Hepatocyte (in vitro differentiated cells): Measurements from ENCODE around the gene AP3M1. TPM values are rescaled to one million over a fixed set of nuclear protein-coding genes. Genes with fewer than 3 reads are reported as not detected.

Experiments used
- DNase-seq: peaks from one replicate; pipeline ENCODE4 v3.0.0-alpha.2; 2016; ENCODE audit warnings: low spot score
- H2AFZ ChIP-seq: fragments of 200-600 bp; sonication (generic); 2 replicates; pipeline ENCODE4 v1.6.0; 2016; ENCODE audit warnings: antibody characterized with exemption, mild to moderate bottlenecking
- H3K27ac ChIP-seq: fragments of 200-600 bp; sonication (generic); 2 replicates; pipeline ENCODE4 v1.5.1; 2016; ENCODE audit warnings: mild to moderate bottlenecking
- H3K27me3 ChIP-seq: fragments of 200-600 bp; sonication (generic); 2 replicates; pipeline ENCODE4 v1.6.1; 2016
- H3K36me3 ChIP-seq: fragments of 200-600 bp; sonication (generic); replicated peaks from 2 replicates; pipeline ENCODE4 v1.5.1; 2016; ENCODE audit warnings: low read depth; ENCODE audit not compliant: insufficient read depth
- H3K4me1 ChIP-seq: fragments of 200-600 bp; sonication (generic); 2 replicates; pipeline ENCODE4 v1.5.1; 2016; ENCODE audit warnings: mild to moderate bottlenecking, moderate library complexity; ENCODE audit not compliant: insufficient read depth
- H3K4me2 ChIP-seq: fragments of 200-600 bp; sonication (generic); 2 replicates; pipeline ENCODE4 v1.6.0; 2016
- H3K4me3 ChIP-seq: fragments of 200-600 bp; sonication (generic); 2 replicates; pipeline ENCODE4 v1.5.1; 2016; ENCODE audit warnings: mild to moderate bottlenecking
- H3K79me2 ChIP-seq: fragments of 200-600 bp; sonication (generic); 2 replicates; pipeline ENCODE4 v1.6.0; 2017; ENCODE audit warnings: mild to moderate bottlenecking
- H3K9me2 ChIP-seq: fragments of 200-600 bp; sonication (generic); replicated peaks from 2 replicates; pipeline ENCODE4 v1.6.0; 2017; ENCODE audit warnings: mild to moderate bottlenecking; ENCODE audit not compliant: insufficient read depth
- H3K9me3 ChIP-seq: fragments of 200-600 bp; sonication (generic); 2 replicates; pipeline ENCODE4 v1.5.1; 2016; ENCODE audit warnings: low read depth, mild to moderate bottlenecking
- H4K20me1 ChIP-seq: fragments of 200-600 bp; sonication (generic); 2 replicates; pipeline ENCODE4 v1.6.0; 2016; ENCODE audit warnings: mild to moderate bottlenecking; ENCODE audit not compliant: insufficient read depth, poor library complexity, severe bottlenecking
- CTCF ChIP-seq: fragments of 200-600 bp; sonication (generic); IDR thresholded peaks from 2 replicates; pipeline ENCODE4 v1.5.1; 2016; ENCODE audit warnings: antibody characterized with exemption, mild to moderate bottlenecking; ENCODE audit not compliant: poor library complexity
- EZH2 ChIP-seq: fragments of 200-600 bp; sonication (generic); IDR thresholded peaks from 2 replicates; pipeline ENCODE4 v1.6.1; 2016; ENCODE audit warnings: antibody characterized with exemption, mild to moderate bottlenecking, borderline replicate concordance
- EZH2phosphoT487 ChIP-seq: fragments of 200-600 bp; sonication (generic); IDR thresholded peaks from one replicate; pipeline ENCODE4 v1.6.1; 2018; ENCODE audit warnings: antibody characterized with exemption, mild to moderate bottlenecking, low read depth, moderate library complexity; ENCODE audit not compliant: unreplicated experiment, severe bottlenecking
- WGBS: methylation state at CpG from one replicate; pipeline ENCODE4 v1.1.6; 2016; ENCODE audit warnings: low lambda C conversion rate; ENCODE audit errors: missing lambda C conversion rate; 5-methylcytosine and 5-hydroxymethylcytosine counted together
- polyA plus RNA-seq: library from polyadenylated mRNA; unstranded; fragments of >200 nt; fragmentation: Nextera tagmentation; extraction: Ambion mirVana; gene quantifications from 2 replicates; pipeline ENCODE4 v1.2.1, GENCODE V29; 2016
- total RNA-seq: library from RNA; depleted of rRNA; stranded (reverse); fragments of >200 nt; gene quantifications from 2 replicates; pipeline ENCODE4 v1.2.3, GENCODE V29; 2014

Gene AP3M1
- total and polyA plus RNA-seq, 2 experiments from 2014 or later: 28.2 to 35.0 TPM

- Histone ChIP-seq H3K79me2 (peaks cover 17% of the 10 kb centered on the region), H2AFZ (no peak overlapping the region), H3K9me2 (no peaks in the 10 kb centered on the region), H3K9me3 (no peaks in the 10 kb centered on the region), H3K4me3 (no peak overlapping the region), H3K4me2 (no peak overlapping the region), H4K20me1 (no peaks in the 10 kb centered on the region), H3K36me3 (no peaks in the 10 kb centered on the region), H3K27ac (no peak overlapping the region), H3K4me1 (no peaks in the 10 kb centered on the region), H3K27me3 (no peaks in the 10 kb centered on the region)
- TF ChIP-seq CTCF (no peak), EZH2 (no peak), EZH2phosphoT487 (no peak)
- DNase-seq: no peak
- 94% methylated on average over 6 of the region's 6 CpGs for WGBS
Observed at GRCh38 chr10:74072503-74072902, 78.1 kb downstream of the AP3M1 start.

- peaks cover 20% of the 10 kb centered on the region for H3K79me2 ChIP-seq
- H3K4me2 ChIP-seq: no peak overlapping the region
- H4K20me1 ChIP-seq: no peaks in the 10 kb centered on the region
- no peaks in the 10 kb centered on the region for H3K9me3 ChIP-seq
- H3K4me1 ChIP-seq: no peaks in the 10 kb centered on the region
- H3K27ac ChIP-seq: no peak overlapping the region
- TF ChIP-seq CTCF (no peak), EZH2 (no peak), EZH2phosphoT487 (no peak)
- H3K36me3 ChIP-seq: no peaks in the 10 kb centered on the region
- H3K9me2 ChIP-seq: no peaks in the 10 kb centered on the region
- H3K27me3 ChIP-seq: no peaks in the 10 kb centered on the region
- no peak overlapping the region for H2AFZ ChIP-seq
- no peak for DNase-seq
- no peak overlapping the region for H3K4me3 ChIP-seq
Observed at GRCh38 chr10:74071157-74071556, 79.5 kb downstream of the AP3M1 start.

Other genes starting within 250 kb of the AP3M1 start
- 2.8 and 5.2 TPM in 2 replicates for gene PLAU, start 239.7 kb downstream of the AP3M1 start, total RNA-seq
- 10.4 and 11.1 TPM in 2 replicates for gene PLAU, start 239.7 kb downstream of the AP3M1 start, polyA plus RNA-seq
- gene VCL, start 152.7 kb downstream of the AP3M1 start, total RNA-seq: 77.3 and 93.4 TPM in 2 replicates
- 60.8 and 64.0 TPM in 2 replicates for gene VCL, start 152.7 kb downstream of the AP3M1 start, polyA plus RNA-seq
- 44.6 and 53.7 TPM in 2 replicates for gene ADK, start 393 bp upstream of the AP3M1 start, total RNA-seq
- gene ADK, start 393 bp upstream of the AP3M1 start, polyA plus RNA-seq: 46.7 and 49.1 TPM in 2 replicates